Omental fat pad (tissue), 4 donors: Measurements from ENCODE around the gene MAGI2. TPM values are rescaled to one million over a fixed set of nuclear protein-coding genes. Genes with fewer than 3 reads are reported as not detected.

ENCODE experiments used
- ATAC-seq: fragments of 150-250 bp; one replicate; pipeline ENCODE4 v1.9.1; 2016; ENCODE audit warnings: mild to moderate bottlenecking, moderate library complexity; ENCODE audit not compliant: low FRiP score
- DNase-seq: peaks from one replicate; pipeline ENCODE4 v3.0.0-alpha.2; 2019; ENCODE audit warnings: low spot score
- CTCF ChIP-seq, 3 donors: fragments of 450-650 bp; IDR thresholded peaks; one replicate each; pipeline ENCODE4 v1.5.1; 2016 to 2017; ENCODE audit warnings: antibody characterized with exemption in 3 of 3, mild to moderate bottlenecking in 3 of 3, moderate library complexity in 2 of 3
- total RNA-seq, 4 donors: library from RNA; depleted of rRNA; stranded (reverse); fragments of >200 nt; gene quantifications; one replicate each; pipeline ENCODE4 v1.1.0, GENCODE V29; 2016

The MAGI2 gene
- total RNA-seq, 4 donors from 2014 or later: 9.3 to 20.6 (median 13.2) TPM

GRCh38 chr7:78062214-78062613 is 1391.3 kb downstream of the MAGI2 start:
- no peak for TF ChIP-seq CTCF (IDR thresholded peaks at IDR 0.05)
- no peak for ATAC-seq
- no peak for DNase-seq

DNA sequence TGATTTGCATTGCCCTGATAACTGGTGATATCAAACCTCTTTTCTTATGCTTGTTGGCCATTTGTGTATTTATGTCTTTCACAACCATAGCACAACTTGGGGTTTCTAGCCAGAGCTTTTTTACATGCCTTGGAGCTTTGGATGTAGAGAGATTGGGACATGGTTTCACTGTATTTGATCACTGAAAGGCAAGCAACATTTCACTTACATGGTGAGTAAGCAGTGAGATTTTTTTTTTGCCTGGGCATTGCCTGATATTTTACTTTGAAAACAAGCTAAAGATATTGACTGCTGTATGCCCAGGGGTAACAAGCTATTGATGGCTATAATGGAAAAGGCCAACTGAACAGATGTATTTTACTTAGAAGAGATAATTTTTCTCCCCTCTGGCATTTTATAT is 1395.9 kb downstream of the MAGI2 start:
- DNase-seq (no peak), ATAC-seq (no peak)
- no peak for TF ChIP-seq CTCF (IDR thresholded peaks at IDR 0.05)

- ATAC-seq: no peak
- no peak for DNase-seq
- TF ChIP-seq CTCF (IDR thresholded peaks at IDR 0.05): no peak
Measured at GRCh38 chr7:78055599-78055998, 1397.9 kb downstream of the MAGI2 start.

GRCh38 chr7:78055001-78055573 is 1398.4 kb downstream of the MAGI2 start:
- TF ChIP-seq CTCF (IDR thresholded peaks at IDR 0.05): no peak
- ATAC-seq (no peak), DNase-seq (no peak)

- ATAC-seq (no peak), DNase-seq (no peak)
- TF ChIP-seq CTCF (IDR thresholded peaks at IDR 0.05): no peak
Measured at GRCh38 chr7:78052112-78052511, 1401.4 kb downstream of the MAGI2 start.

- no peak for DNase-seq
- ATAC-seq: no peak
- TF ChIP-seq CTCF (IDR thresholded peaks at IDR 0.05): no peak
Measured at GRCh38 chr7:78047800-78048199, 1405.7 kb downstream of the MAGI2 start.

DNA sequence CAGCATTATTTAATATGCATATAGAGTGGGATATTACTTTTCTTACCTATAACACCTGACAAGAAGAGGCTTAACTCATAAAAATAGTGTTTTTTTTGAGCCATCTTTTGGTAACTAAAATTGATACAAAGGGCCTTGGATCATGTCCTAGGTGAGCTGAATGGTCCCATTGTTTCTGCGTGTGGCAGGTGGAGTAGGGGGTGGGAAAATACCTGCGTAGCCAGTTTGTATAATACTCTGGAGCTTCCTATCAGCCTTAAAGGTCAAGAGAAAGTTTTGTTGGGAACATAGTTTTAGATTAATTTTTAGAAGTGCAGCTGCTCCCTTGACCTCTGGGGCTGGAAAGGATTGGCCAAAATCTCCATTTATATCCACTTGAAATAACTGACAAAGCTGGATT is 1410.3 kb downstream of the MAGI2 start:
- no peak for TF ChIP-seq CTCF (IDR thresholded peaks at IDR 0.05)
- no peak for ATAC-seq
- no peak for DNase-seq
